ENCODE results near the gene TP53AIP1.

The TP53AIP1 gene

GRCh38 chr11:128942272-128942612 lies 429 bp downstream of the TP53AIP1 start:
- DNase-seq: no peak

DNA sequence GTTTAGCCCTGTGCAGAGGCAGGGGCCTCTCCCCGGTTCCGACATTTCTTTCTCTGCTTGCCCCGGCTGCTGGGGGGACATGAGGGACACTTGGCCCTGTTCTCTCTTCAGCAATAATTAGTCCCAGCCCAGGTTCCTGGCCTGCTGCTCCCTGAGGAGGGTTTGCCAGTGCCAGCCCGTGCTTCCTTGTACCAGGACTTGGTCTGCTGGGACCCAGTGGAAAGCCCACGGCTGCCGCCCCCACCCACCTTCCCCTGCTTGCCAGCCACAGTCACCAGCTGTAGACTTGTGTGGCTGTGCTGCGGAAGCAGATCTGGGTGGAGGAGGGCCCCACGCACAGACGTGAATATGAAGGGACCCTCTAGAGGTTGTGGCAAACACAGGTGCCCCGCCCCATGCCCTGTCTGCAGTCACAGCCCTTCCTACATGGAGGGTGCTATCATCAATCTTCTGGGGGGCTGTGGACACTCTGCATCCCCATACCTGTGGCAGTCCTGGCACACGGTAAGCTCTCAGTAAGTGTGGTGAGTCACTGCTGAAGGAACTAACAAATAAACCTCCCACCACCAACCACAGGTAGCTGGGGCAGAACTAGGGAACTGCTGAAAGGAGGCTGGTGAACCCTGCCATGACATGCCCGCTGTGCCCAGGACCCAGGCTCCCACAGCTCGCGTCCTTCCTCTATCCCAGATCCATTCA lies 949 bp downstream of the TP53AIP1 start:
- no peak for DNase-seq

DNA sequence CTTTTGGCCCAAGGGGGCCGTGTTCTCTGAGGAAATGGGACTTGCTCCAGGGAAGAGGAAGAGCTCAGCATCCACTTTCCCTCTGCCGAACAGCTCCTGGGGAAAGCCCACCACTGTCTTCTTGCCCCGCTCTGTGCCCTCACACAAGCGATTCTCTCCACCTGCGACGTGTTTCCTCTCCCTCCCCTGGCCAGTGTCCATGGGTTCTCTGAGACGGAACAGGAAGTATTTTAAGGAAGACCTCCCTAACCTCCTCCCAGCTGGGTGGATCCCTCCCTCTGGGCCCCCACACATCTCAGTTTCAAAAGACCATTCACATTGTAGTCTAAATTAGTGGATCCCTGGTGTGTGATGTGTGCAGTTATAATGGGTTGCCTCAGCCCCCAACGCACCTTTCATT lies 1.6 kb downstream of the TP53AIP1 start:
- no peak for DNase-seq

DNA sequence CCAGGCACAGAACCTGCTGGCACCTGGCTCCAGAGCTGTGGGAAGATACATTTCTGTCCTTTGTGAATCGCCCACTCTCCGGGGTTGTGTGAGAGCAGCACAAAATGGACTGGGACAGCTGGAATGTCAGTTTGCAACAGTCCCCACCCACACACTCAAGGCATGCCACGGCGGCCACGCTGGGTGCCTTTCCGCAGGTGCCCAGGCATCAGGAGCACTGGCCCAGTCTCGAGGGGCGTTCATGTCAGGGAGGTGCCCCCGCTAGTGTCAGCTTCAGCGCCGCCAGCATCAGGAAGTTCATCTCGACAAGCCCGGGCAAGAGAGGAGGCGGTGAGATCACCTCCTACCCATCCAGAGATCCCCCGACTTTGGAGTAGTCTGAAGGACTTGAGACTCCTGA lies 2.1 kb downstream of the TP53AIP1 start:
- DNase-seq: no peak

DNA sequence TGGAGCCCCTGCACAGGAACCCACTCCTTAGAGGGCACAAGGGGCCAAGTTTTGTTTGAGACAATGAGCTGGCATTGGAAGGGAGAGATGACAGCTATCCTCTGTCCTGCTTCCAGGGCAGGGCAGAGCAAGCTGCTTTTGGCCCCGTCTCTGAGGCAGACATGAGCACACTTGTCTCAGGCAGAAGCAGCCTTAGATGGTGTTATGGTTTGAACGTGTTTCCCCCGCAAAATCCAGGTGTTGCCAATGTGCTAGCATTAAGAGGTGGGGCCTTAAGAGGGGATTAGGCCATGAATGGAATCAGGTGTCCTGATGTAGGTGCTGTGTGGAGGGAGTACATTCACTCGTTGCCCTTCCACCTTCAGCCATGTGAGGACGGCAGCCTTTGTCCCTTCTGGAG lies 2.5 kb downstream of the TP53AIP1 start:
- no peak for DNase-seq

DNA sequence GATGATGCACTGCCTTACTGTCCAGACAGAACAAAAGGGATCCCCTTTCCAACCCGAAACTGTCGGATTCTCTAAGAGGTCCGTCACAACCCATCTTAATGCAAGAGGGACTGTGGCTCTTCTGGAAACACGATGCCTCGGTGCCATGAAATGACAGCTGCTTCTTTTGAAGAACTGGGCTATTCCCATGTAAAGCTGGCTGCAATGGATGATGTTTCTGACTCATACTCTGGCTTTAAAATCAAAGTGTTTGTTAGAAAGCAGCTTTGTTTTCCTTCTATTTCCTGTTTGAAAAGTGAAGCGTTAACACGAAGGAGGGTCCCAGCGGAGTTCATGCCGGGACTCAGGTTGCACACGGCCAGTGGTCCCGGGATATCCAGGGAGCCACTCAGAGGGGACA lies 3.1 kb downstream of the TP53AIP1 start:
- no peak for DNase-seq

- no peak for DNase-seq
Observed at GRCh38 chr11:128938156-128938885, 4.3 kb downstream of the TP53AIP1 start.

GRCh38 chr11:128937480-128937879 lies 5.2 kb downstream of the TP53AIP1 start:
- DNase-seq: no peak

GRCh38 chr11:128936606-128937251 lies 5.9 kb downstream of the TP53AIP1 start:
- peak; percentile 20 for DNase-seq

DNA sequence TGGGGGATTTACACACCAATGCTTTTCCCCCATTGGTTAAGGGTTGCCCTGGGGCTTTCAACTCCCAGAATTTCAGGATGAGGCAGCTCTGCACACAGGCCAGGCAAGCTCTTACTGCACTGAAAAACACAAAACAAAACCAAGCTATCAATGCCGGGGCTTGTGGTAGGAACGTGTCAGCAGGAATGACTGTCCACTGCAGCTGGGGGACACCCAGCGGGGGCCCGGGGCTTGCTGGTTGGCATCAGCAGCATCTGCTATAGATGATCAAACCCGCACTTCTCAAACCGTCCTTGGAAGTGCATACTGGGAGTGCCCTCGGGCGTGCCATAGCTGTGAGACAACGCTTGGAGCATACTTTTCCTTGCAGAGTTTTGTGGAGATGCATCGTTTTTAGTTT lies 7.7 kb downstream of the TP53AIP1 start:
- no peak for DNase-seq

DNA sequence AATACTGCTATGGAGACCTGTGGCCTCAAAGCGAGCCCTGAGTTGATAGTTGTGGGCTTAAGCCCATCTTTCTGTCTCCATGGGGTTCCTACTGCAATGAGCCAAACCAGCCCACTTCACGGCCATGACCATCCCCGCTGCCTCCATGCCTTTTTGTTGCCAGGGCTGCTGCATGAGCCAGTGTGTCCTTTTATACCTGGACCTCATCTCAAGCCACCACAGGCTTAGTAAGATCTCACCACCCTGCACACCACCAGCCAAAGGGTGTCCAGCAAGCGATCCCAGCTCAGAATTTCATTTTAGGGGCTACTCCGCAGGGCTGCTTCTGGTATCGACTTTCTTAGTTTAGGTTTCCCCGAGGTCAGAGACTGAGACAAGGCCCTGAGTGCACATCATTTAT lies 8.3 kb downstream of the TP53AIP1 start:
- no peak for DNase-seq

- DNase-seq: no peak
Observed at GRCh38 chr11:128933481-128934178, 9.0 kb downstream of the TP53AIP1 start.

DNA sequence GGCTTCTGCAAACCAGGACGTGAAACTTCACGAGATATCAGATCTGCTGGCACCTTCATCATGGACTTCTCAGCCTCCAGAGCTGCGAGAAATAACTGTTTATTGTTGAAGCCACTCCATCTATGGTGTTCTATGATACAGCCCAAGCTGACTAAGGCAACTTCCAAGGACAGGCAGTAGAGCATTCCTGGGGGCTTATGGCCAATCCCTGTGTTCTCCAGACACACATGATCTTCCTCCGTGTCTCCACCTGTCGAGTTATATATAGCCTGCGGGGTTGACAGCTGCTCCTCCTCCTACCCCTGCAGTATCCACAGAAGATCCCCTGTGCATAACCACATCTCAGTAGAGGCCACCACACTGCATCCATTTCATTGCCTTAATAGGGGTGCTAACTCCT lies 11.0 kb downstream of the TP53AIP1 start:
- DNase-seq: no peak

GRCh38 chr11:128931066-128931465 lies 11.6 kb downstream of the TP53AIP1 start:
- no peak for DNase-seq

- DNase-seq: no peak
Observed at GRCh38 chr11:128929991-128930390, 12.7 kb downstream of the TP53AIP1 start.

GRCh38 chr11:128929468-128929867 lies 13.2 kb downstream of the TP53AIP1 start:
- DNase-seq: no peak

GRCh38 chr11:128928400-128928799 lies 14.3 kb downstream of the TP53AIP1 start:
- no peak for DNase-seq

- no peak for DNase-seq
Observed at GRCh38 chr11:128927683-128928336, 14.9 kb downstream of the TP53AIP1 start.

DNA sequence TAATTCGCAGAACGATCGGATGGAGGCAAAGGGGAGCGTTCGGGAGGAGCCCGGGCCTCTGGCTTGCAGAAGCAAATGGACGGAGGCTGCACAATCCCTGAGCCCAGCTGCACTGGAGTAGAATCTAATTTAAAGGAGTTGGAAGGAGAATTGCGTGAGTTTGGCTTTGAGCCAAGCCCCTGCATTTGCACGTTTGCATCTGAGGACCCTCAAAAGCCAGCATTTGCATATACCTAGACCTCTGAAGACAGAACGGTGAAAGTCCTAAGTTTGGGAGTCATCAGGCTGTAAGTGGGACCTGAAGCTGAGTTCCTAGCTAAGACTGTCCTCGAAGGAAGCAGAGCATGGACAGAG lies 15.6 kb downstream of the TP53AIP1 start:
- no peak for DNase-seq

DNA sequence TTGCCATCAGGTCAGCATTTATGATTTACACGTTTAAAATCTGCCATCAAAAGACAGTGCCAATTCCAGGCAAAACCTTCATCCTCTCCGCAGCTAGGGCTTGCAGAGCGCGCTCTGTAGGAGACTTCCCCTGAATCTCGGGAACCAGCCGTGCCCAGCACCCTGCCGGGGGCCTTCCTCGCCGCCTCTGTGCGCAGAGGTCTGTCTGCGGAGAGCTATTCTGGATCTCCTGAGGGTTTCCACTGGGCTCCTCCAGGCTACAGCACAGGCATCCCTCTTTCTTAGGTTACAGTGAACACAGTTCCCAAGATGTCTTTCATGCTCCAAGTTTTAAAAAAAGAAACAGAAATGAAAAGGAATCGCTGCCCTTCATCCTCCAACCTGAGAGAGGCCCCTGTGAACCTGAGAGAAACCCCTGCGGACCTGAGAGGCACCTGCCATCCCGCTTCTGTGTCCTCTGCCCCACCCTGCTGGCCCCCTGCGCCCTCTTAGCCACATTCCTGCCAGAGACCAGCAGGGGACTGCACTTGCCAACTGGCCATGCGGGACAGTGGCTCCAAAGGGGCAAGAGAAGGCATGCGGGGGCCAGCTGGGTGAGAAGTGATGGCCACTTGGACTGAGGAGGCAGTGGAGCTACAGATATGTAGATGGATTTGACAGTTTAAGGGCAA lies 16.1 kb downstream of the TP53AIP1 start:
- no peak for DNase-seq

DNA sequence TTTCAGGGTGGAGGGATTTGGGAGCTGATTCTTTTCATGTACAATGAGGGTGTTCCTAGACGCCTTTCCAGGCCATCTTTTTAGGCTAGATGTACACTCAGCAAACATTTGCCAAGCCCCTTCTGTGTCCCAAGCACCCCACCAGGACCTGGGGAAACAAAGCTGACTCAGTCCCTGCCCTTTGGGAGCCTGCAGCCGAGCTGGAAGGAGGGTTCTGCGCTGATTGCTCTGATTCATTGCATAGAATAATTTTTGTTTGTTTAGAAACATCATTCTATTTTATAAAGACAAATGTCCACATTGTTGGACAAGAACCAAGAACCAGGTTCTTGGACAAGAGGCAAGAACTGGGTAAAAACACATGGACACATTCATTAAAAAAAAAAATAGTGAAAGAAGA lies 16.7 kb downstream of the TP53AIP1 start:
- DNase-seq: no peak

DNA sequence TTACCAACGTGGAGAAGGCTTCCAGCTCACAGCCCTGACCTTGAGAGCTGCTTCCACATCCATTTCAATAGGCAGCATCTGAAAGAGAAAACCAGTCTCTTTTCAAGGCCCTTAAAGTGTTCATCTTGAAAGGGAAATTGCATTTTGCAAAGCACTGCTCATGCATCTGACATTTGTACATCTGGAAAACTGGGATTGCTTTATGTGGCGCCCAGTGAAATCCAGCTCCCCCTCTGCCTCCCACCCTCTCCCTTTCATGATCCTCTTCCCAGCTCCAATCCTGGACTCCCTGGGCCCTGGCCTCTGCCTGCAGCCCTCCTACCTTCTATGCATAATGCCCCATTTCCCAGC lies 17.4 kb downstream of the TP53AIP1 start:
- no peak for DNase-seq

Data from NCI-H1436 treated with DMSO at 0.1 percent for 48 hours (cell line).